Fibroblast of lung (primary cell): ENCODE results near the gene COLEC12. TPM values are rescaled to one million over a fixed set of nuclear protein-coding genes. Genes with fewer than 3 reads are reported as not detected.

Experiments
- DNase-seq, 2 donors: peaks; one replicate each; pipeline versions ENCODE4 v3.0.0 to v3.0.0-alpha.2; 2010; ENCODE audit warnings: low read depth in 2 of 2
- H2AFZ ChIP-seq: 2 replicates; pipeline ENCODE4 v1.5.1; 2012; ENCODE audit warnings: low read length, control low read depth, inconsistent platforms
- H3K27ac ChIP-seq: 2 replicates; pipeline ENCODE4 v1.5.1; 2011; ENCODE audit warnings: low read length, control low read depth; ENCODE audit not compliant: insufficient read depth
- H3K27me3 ChIP-seq: 2 replicates; pipeline ENCODE4 v1.5.1; 2011; ENCODE audit warnings: mild to moderate bottlenecking, low read length; ENCODE audit not compliant: control insufficient read depth, insufficient read depth
- H3K36me3 ChIP-seq: 2 replicates; pipeline ENCODE4 v1.5.1; 2011; ENCODE audit warnings: low read length; ENCODE audit not compliant: control insufficient read depth, insufficient read depth
- H3K4me1 ChIP-seq: 2 replicates; pipeline ENCODE4 v1.5.1; 2011; ENCODE audit warnings: low read length; ENCODE audit not compliant: control insufficient read depth, insufficient read depth; ENCODE audit errors: extremely low read depth
- H3K4me2 ChIP-seq: 2 replicates; pipeline ENCODE4 v1.5.1; 2011; ENCODE audit warnings: low read length, control low read depth; ENCODE audit not compliant: insufficient read depth; ENCODE audit errors: extremely low read depth
- H3K4me3 ChIP-seq, 4 experiments: fragments of 200-600 bp in 1 of 4; sonication (generic) in 1 of 4; replicated peaks in 1 of 4; 2 replicates each; pipeline ENCODE4 v1.5.1; 2011 to 2016; ENCODE audit warnings: low read length in 4 of 4, low read depth in 3 of 4, mild to moderate bottlenecking in 3 of 4, control low read depth in 2 of 4, inconsistent platforms in 1 of 4, mixed read lengths in 1 of 4; ENCODE audit not compliant: insufficient read depth in 1 of 4; ENCODE audit errors: control extremely low read depth in 1 of 4
- H3K79me2 ChIP-seq: 2 replicates; pipeline ENCODE4 v1.5.1; 2012; ENCODE audit warnings: mild to moderate bottlenecking, low read length, inconsistent platforms; ENCODE audit not compliant: control insufficient read depth, insufficient read depth
- H3K9ac ChIP-seq: 2 replicates; pipeline ENCODE4 v1.5.1; 2011; ENCODE audit warnings: mild to moderate bottlenecking, low read length, control low read depth; ENCODE audit not compliant: insufficient read depth
- H3K9me3 ChIP-seq: 2 replicates; pipeline ENCODE4 v1.5.1; 2012; ENCODE audit warnings: low read depth, low read length; ENCODE audit not compliant: control insufficient read depth, insufficient read depth
- H4K20me1 ChIP-seq: 2 replicates; pipeline ENCODE4 v1.5.1; 2011; ENCODE audit warnings: low read length; ENCODE audit not compliant: control insufficient read depth, insufficient read depth; ENCODE audit errors: extremely low read depth
- EZH2 ChIP-seq: IDR thresholded peaks from 2 replicates; pipeline ENCODE4 v1.5.1; 2012; ENCODE audit warnings: low read length, control low read depth, mild to moderate bottlenecking; ENCODE audit errors: missing control alignments
- polyA plus RNA-seq, 2 donors: library from polyadenylated mRNA; depleted of rRNA in 1 of 2; stranded (reverse) in 1 of 2; unstranded in 1 of 2; fragments of >200 nt; gene quantifications; 2 replicates each; pipeline ENCODE4 v1.2.1, GENCODE V29; 2011 to 2012; ENCODE audit warnings: missing spikeins in 1 of 2
- total RNA-seq: library from RNA; depleted of rRNA; stranded (reverse); fragments of >200 nt; gene quantifications from 2 replicates; pipeline ENCODE4 v1.2.1, GENCODE V29; 2014
- TF ChIP-seq, protein P1 (sequence below), 2 donors: IDR thresholded peaks in 1 of 2; conservative IDR thresholded peaks in 1 of 2; 1 replicate in 1 of 2; 2 replicates in 1 of 2; pipeline ENCODE4 v1.5.1; 2011 to 2012; ENCODE audit warnings: low read length in 2 of 2, control low read depth in 1 of 2, inconsistent platforms in 1 of 2, low read depth in 1 of 2, mild to moderate bottlenecking in 1 of 2

Gene COLEC12
- total and polyA plus RNA-seq, 2 donors (not counting 1 experiment from before 2014, with no cell fraction given): 20.0 to 24.8 TPM

GRCh38 chr18:486929-487740 is 13.4 kb downstream of the COLEC12 start:
- no peaks in the 10 kb centered on the region for H3K36me3 ChIP-seq
- DNase-seq: no peak
- H3K79me2 ChIP-seq: no peaks in the 10 kb centered on the region
- H4K20me1 ChIP-seq: no peaks in the 10 kb centered on the region
- H3K4me3 ChIP-seq: no peak overlapping the region
- H3K27ac ChIP-seq: no peak overlapping the region
- no peak for TF ChIP-seq EZH2
- TF ChIP-seq, protein P1, sequence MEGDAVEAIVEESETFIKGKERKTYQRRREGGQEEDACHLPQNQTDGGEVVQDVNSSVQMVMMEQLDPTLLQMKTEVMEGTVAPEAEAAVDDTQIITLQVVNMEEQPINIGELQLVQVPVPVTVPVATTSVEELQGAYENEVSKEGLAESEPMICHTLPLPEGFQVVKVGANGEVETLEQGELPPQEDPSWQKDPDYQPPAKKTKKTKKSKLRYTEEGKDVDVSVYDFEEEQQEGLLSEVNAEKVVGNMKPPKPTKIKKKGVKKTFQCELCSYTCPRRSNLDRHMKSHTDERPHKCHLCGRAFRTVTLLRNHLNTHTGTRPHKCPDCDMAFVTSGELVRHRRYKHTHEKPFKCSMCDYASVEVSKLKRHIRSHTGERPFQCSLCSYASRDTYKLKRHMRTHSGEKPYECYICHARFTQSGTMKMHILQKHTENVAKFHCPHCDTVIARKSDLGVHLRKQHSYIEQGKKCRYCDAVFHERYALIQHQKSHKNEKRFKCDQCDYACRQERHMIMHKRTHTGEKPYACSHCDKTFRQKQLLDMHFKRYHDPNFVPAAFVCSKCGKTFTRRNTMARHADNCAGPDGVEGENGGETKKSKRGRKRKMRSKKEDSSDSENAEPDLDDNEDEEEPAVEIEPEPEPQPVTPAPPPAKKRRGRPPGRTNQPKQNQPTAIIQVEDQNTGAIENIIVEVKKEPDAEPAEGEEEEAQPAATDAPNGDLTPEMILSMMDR (conservative IDR thresholded peaks at IDR 0.05 in 1 of 2, IDR thresholded peaks at IDR 0.05 in 1 of 2; ENCODE audit: low read depth in 1 of 2, low read length in 2 of 2): no peak
- no peak overlapping the region for H3K4me2 ChIP-seq
- H3K9ac ChIP-seq: no peak overlapping the region
- H3K27me3 ChIP-seq: no peaks in the 10 kb centered on the region
- H3K4me1 ChIP-seq: peaks cover 7% of the 10 kb centered on the region
- H2AFZ ChIP-seq: no peak overlapping the region
- H3K9me3 ChIP-seq: no peaks in the 10 kb centered on the region

GRCh38 chr18:484749-485464 is 15.6 kb downstream of the COLEC12 start:
- H3K36me3 ChIP-seq: no peaks in the 10 kb centered on the region
- no peak overlapping the region for H3K4me3 ChIP-seq
- H4K20me1 ChIP-seq: no peaks in the 10 kb centered on the region
- no peak overlapping the region for H3K27ac ChIP-seq
- no peak overlapping the region for H2AFZ ChIP-seq
- no peak overlapping the region for H3K9ac ChIP-seq
- no peak overlapping the region for H3K4me2 ChIP-seq
- H3K9me3 ChIP-seq: no peaks in the 10 kb centered on the region
- no peaks in the 10 kb centered on the region for H3K79me2 ChIP-seq
- no peak for DNase-seq
- peaks cover 7% of the 10 kb centered on the region for H3K4me1 ChIP-seq
- H3K27me3 ChIP-seq: no peaks in the 10 kb centered on the region
- TF ChIP-seq EZH2: no peak
- TF ChIP-seq, protein P1 (conservative IDR thresholded peaks at IDR 0.05 in 1 of 2, IDR thresholded peaks at IDR 0.05 in 1 of 2; ENCODE audit: low read depth in 1 of 2, low read length in 2 of 2): no peak

- no peak overlapping the region for H3K9ac ChIP-seq
- H3K27ac ChIP-seq: peak overlapping the region; percentile 76
- DNase-seq: peak; percentile 52 to 84
- H4K20me1 ChIP-seq: no peaks in the 10 kb centered on the region
- peak overlapping the region; percentile 61 for H3K4me2 ChIP-seq
- no peaks in the 10 kb centered on the region for H3K79me2 ChIP-seq
- no peaks in the 10 kb centered on the region for H3K9me3 ChIP-seq
- peaks cover 17% of the 10 kb centered on the region for H3K4me1 ChIP-seq
- H2AFZ ChIP-seq: no peak overlapping the region
- TF ChIP-seq EZH2: no peak
- TF ChIP-seq, protein P1 (conservative IDR thresholded peaks at IDR 0.05 in 1 of 2, IDR thresholded peaks at IDR 0.05 in 1 of 2; ENCODE audit: low read depth in 1 of 2, low read length in 2 of 2): no peak
- no peaks in the 10 kb centered on the region for H3K36me3 ChIP-seq
- peak overlapping the region in 1 of 4 experiments; percentile 3 for H3K4me3 ChIP-seq
- no peaks in the 10 kb centered on the region for H3K27me3 ChIP-seq
Observed at GRCh38 chr18:478681-479080, 21.8 kb downstream of the COLEC12 start.
